Measurements from ENCODE around the gene ORM1.

GRCh38 chr9:114336157-114336556, 13.3 kb downstream of the ORM1 start:
- TF ChIP-seq CTCF (IDR thresholded peaks at IDR 0.05; ENCODE audit: extremely low read depth in 1 of 2, insufficient read depth in 1 of 2, low read depth in 1 of 2, low read length in 2 of 2), result no peak
- TF ChIP-seq POLR2A (IDR thresholded peaks at IDR 0.05; ENCODE audit: low read depth, low read length), result no peak
- no peak for TF ChIP-seq EZH2 (IDR thresholded peaks at IDR 0.05; ENCODE audit: borderline replicate concordance, low read depth, low read length, severe bottlenecking)
- no peak for TF ChIP-seq FOS (IDR thresholded peaks at IDR 0.05; ENCODE audit: borderline replicate concordance, insufficient read depth, low read length)
- TF ChIP-seq POLR2AphosphoS5 (IDR thresholded peaks at IDR 0.05; ENCODE audit: insufficient read depth, low read depth, low read length), result no peak
- no peak for TF ChIP-seq MAX (IDR thresholded peaks at IDR 0.05; ENCODE audit: insufficient read depth, insufficient read length)
